WTC11 (cell line): ENCODE measurements around the gene POU3F1. TPM values are rescaled to one million over a fixed set of nuclear protein-coding genes. Genes with fewer than 3 reads are reported as not detected.

ENCODE experiments used
- ATAC-seq: fragments of 200-7000 bp; cut with Tn5 transposase; 2 replicates; pipeline ENCODE4 v1.10.0; 2021; ENCODE audit warnings: mild to moderate bottlenecking, moderate library complexity
- CTCF ChIA-PET: fragments of 300-600 bp; sonication (Branson Sonifier 250); formaldehyde crosslinking; loops from one replicate; lab custom pipeline; 2021; ENCODE audit warnings: antibody characterized with exemption; lab: Charles Lee
- POLR2A ChIA-PET: fragments of 350-600 bp; sonication (Branson Sonifier 250); formaldehyde crosslinking; loops from one replicate; lab custom pipeline; 2021; ENCODE audit warnings: antibody characterized with exemption; lab: Charles Lee
- DNase-seq: peaks from one replicate; pipeline ENCODE4 v3.0.0; 2021; ENCODE audit warnings: low spot score
- H3K27ac Mint-ChIP-seq: 2 replicates; pipeline ENCODE4 v1.8.0; 2021; ENCODE audit warnings: mixed read lengths
- H3K27me3 Mint-ChIP-seq: 2 replicates; pipeline ENCODE4 v1.8.0; 2021; ENCODE audit warnings: low read depth, mild to moderate bottlenecking, moderate library complexity, mixed read lengths
- H3K36me3 Mint-ChIP-seq: 2 replicates; pipeline ENCODE4 v1.8.0; 2021; ENCODE audit warnings: mixed read lengths
- H3K4me1 Mint-ChIP-seq: 2 replicates; pipeline ENCODE4 v1.8.0; 2022; ENCODE audit warnings: mixed read lengths
- H3K4me3 Mint-ChIP-seq: 2 replicates; pipeline ENCODE4 v1.8.0; 2021; ENCODE audit warnings: mild to moderate bottlenecking, moderate library complexity, mixed read lengths
- H3K9me3 Mint-ChIP-seq: 2 replicates; pipeline ENCODE4 v1.8.0; 2021; ENCODE audit warnings: mixed read lengths
- CBFB ChIP-seq: sonication (generic); formaldehyde crosslinking; IDR thresholded peaks from 2 replicates; pipeline ENCODE4 v1.8.1; 2022; ENCODE audit warnings: mild to moderate bottlenecking, low read depth, missing genetic modification reagents
- CREM ChIP-seq: sonication (generic); formaldehyde crosslinking; IDR thresholded peaks from 2 replicates; pipeline ENCODE4 v1.8.1; 2022; ENCODE audit warnings: mild to moderate bottlenecking, missing genetic modification reagents, moderate library complexity
- ESRRA ChIP-seq: sonication (generic); formaldehyde crosslinking; IDR thresholded peaks from 2 replicates; pipeline ENCODE4 v1.8.1; 2022; ENCODE audit warnings: mild to moderate bottlenecking, missing genetic modification reagents, borderline replicate concordance
- ETV6 ChIP-seq: sonication (generic); formaldehyde crosslinking; IDR thresholded peaks from 2 replicates; pipeline ENCODE4 v1.8.1; 2022; ENCODE audit warnings: mild to moderate bottlenecking, missing genetic modification reagents
- JUN ChIP-seq: sonication (generic); formaldehyde crosslinking; IDR thresholded peaks from 2 replicates; pipeline ENCODE4 v1.8.0; 2023; ENCODE audit warnings: mild to moderate bottlenecking, missing genetic modification reagents
- MAX ChIP-seq: sonication (generic); formaldehyde crosslinking; IDR thresholded peaks from 2 replicates; pipeline ENCODE4 v1.8.0; 2022; ENCODE audit warnings: mild to moderate bottlenecking, missing genetic modification reagents
- PRDM15 ChIP-seq: sonication (generic); formaldehyde crosslinking; IDR thresholded peaks from 2 replicates; pipeline ENCODE4 v1.8.0; 2022; ENCODE audit warnings: missing genetic modification reagents
- TCF7 ChIP-seq: sonication (generic); formaldehyde crosslinking; IDR thresholded peaks from 2 replicates; pipeline ENCODE4 v1.8.0; 2022; ENCODE audit warnings: mild to moderate bottlenecking, low read depth, missing genetic modification reagents, moderate library complexity
- ZNF121 ChIP-seq: sonication (generic); formaldehyde crosslinking; IDR thresholded peaks from 2 replicates; pipeline ENCODE4 v1.8.0; 2023; ENCODE audit warnings: missing genetic modification reagents
- ZNF425 ChIP-seq: fragments of 250-450 bp; sonication (Bioruptor Pico); conservative IDR thresholded peaks from 2 replicates; pipeline ENCODE4 v1.9.0; 2021; ENCODE audit warnings: mild to moderate bottlenecking
- ZNF512 ChIP-seq: sonication (generic); formaldehyde crosslinking; IDR thresholded peaks from 2 replicates; pipeline ENCODE4 v1.8.1; 2022; ENCODE audit warnings: missing genetic modification reagents, borderline replicate concordance
- ZNF671 ChIP-seq: fragments of 250-450 bp; sonication (Bioruptor Pico); IDR thresholded peaks from 2 replicates; pipeline ENCODE4 v1.8.0; 2021; ENCODE audit warnings: mild to moderate bottlenecking
- total RNA-seq: library from RNA; stranded (reverse); gene quantifications from 3 replicates; pipeline ENCODE4 v1.2.3, GENCODE V29; 2021
- TF ChIP-seq, protein P1 (sequence below): sonication (generic); formaldehyde crosslinking; IDR thresholded peaks from 2 replicates; pipeline ENCODE4 v1.8.0; 2022; ENCODE audit warnings: mild to moderate bottlenecking, missing genetic modification reagents
- TF ChIP-seq, protein P2 (sequence below): sonication (generic); formaldehyde crosslinking; IDR thresholded peaks from 2 replicates; pipeline ENCODE4 v1.8.1; 2023; ENCODE audit warnings: mild to moderate bottlenecking, missing genetic modification reagents, borderline replicate concordance
- TF ChIP-seq, protein P3 (sequence below): sonication (generic); formaldehyde crosslinking; IDR thresholded peaks from 2 replicates; pipeline ENCODE4 v1.8.1; 2022; ENCODE audit warnings: mild to moderate bottlenecking, missing genetic modification reagents, moderate library complexity, borderline replicate concordance
- TF ChIP-seq, protein P4 (sequence below): sonication (generic); formaldehyde crosslinking; IDR thresholded peaks from 2 replicates; pipeline ENCODE4 v1.8.0; 2023; ENCODE audit warnings: missing genetic modification reagents, mild to moderate bottlenecking, borderline replicate concordance

The POU3F1 gene
- total RNA-seq, 1 experiment from 2014 or later = 18.9 TPM

DNA sequence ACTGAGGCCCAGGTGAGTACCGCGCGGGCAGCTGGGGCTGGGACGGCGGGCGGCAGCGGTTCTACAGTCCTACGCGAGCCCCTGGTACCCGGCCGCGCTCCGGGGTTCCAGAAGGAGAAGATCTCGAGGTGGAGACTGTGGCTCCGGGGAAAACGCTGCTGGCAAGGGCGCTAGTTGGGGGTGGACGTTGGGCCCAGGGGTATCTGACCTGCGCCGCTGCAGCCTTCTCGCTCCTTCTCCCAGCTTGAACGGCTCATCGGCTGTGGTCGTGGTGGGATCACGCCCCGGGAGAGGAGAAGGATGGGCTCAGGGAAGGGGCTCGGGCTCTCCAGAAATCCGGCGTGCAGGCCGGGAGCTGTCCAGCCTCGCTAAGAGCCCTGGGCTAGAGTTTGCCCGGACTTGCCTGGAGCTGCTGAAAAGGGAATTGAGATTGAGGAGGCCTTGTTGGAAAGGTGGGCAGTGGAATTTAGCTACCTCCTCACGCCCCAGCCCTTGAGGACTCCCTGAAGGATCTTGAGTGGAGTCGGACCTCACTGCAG, 1.1 kb upstream of the POU3F1 start:
- Mint-ChIP-seq H3K4me1 (peaks cover 48% of the 10 kb centered on the region), H3K4me3 (peak overlapping the region; percentile 78), H3K9me3 (no peaks in the 10 kb centered on the region), H3K27ac (no peak overlapping the region), H3K36me3 (peaks cover 8% of the 10 kb centered on the region), H3K27me3 (peaks cover 47% of the 10 kb centered on the region)
- ChIA-PET CTCF (interaction anchor here (0.6 to 4.3 kb wide), 7 partner anchors 17 to 787 kb away, joined by 3 to 90 read pairs (median 4); no protein-coding TSS in a partner anchor), POLR2A (interaction anchor here (0.6 kb wide), 1 partner anchor 17 kb away, joined by 3 read pairs; no protein-coding TSS in a partner anchor)
- DNase-seq (peak; percentile 65), ATAC-seq (peak; percentile 35)
- TF ChIP-seq MAX (CRISPR knock-in tag) (peak; percentile 38; the same call in 1 of the 2 replicates), CBFB (CRISPR knock-in tag) (no peak), PRDM15 (CRISPR knock-in tag) (0 out of 2 replicates have a peak, but pooled peaks have one; percentile 34), ZNF121 (CRISPR knock-in tag) (no peak), ZNF671 (CRISPR knock-in tag) (no peak), CREM (CRISPR knock-in tag) (0 out of 2 replicates have a peak, but pooled peaks have one; percentile 34), ZNF425 (CRISPR knock-in tag) (no peak), JUN (CRISPR knock-in tag) (no peak), TCF7 (CRISPR knock-in tag) (no peak), ETV6 (CRISPR knock-in tag) (0 out of 2 replicates have a peak, but pooled peaks have one; percentile 28), ZNF512 (no peak), ESRRA (CRISPR knock-in tag) (0 out of 2 replicates have a peak, but pooled peaks have one; percentile 8)
- TF ChIP-seq, protein P1, sequence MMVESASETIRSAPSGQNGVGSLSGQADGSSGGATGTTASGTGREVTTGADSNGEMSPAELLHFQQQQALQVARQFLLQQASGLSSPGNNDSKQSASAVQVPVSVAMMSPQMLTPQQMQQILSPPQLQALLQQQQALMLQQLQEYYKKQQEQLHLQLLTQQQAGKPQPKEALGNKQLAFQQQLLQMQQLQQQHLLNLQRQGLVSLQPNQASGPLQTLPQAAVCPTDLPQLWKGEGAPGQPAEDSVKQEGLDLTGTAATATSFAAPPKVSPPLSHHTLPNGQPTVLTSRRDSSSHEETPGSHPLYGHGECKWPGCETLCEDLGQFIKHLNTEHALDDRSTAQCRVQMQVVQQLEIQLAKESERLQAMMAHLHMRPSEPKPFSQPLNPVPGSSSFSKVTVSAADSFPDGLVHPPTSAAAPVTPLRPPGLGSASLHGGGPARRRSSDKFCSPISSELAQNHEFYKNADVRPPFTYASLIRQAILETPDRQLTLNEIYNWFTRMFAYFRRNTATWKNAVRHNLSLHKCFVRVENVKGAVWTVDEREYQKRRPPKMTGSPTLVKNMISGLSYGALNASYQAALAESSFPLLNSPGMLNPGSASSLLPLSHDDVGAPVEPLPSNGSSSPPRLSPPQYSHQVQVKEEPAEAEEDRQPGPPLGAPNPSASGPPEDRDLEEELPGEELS (CRISPR knock-in tag) = peak; percentile 32; the same call in 1 of the 2 replicates
- TF ChIP-seq, protein P2, sequence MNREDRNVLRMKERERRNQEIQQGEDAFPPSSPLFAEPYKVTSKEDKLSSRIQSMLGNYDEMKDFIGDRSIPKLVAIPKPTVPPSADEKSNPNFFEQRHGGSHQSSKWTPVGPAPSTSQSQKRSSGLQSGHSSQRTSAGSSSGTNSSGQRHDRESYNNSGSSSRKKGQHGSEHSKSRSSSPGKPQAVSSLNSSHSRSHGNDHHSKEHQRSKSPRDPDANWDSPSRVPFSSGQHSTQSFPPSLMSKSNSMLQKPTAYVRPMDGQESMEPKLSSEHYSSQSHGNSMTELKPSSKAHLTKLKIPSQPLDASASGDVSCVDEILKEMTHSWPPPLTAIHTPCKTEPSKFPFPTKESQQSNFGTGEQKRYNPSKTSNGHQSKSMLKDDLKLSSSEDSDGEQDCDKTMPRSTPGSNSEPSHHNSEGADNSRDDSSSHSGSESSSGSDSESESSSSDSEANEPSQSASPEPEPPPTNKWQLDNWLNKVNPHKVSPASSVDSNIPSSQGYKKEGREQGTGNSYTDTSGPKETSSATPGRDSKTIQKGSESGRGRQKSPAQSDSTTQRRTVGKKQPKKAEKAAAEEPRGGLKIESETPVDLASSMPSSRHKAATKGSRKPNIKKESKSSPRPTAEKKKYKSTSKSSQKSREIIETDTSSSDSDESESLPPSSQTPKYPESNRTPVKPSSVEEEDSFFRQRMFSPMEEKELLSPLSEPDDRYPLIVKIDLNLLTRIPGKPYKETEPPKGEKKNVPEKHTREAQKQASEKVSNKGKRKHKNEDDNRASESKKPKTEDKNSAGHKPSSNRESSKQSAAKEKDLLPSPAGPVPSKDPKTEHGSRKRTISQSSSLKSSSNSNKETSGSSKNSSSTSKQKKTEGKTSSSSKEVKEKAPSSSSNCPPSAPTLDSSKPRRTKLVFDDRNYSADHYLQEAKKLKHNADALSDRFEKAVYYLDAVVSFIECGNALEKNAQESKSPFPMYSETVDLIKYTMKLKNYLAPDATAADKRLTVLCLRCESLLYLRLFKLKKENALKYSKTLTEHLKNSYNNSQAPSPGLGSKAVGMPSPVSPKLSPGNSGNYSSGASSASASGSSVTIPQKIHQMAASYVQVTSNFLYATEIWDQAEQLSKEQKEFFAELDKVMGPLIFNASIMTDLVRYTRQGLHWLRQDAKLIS (CRISPR knock-in tag) = peak; percentile 16; the same call in 1 of the 2 replicates
- TF ChIP-seq, protein P3, sequence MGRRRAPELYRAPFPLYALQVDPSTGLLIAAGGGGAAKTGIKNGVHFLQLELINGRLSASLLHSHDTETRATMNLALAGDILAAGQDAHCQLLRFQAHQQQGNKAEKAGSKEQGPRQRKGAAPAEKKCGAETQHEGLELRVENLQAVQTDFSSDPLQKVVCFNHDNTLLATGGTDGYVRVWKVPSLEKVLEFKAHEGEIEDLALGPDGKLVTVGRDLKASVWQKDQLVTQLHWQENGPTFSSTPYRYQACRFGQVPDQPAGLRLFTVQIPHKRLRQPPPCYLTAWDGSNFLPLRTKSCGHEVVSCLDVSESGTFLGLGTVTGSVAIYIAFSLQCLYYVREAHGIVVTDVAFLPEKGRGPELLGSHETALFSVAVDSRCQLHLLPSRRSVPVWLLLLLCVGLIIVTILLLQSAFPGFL (CRISPR knock-in tag) = peak; percentile 31; the same call in 1 of the 2 replicates
- TF ChIP-seq, protein P4, sequence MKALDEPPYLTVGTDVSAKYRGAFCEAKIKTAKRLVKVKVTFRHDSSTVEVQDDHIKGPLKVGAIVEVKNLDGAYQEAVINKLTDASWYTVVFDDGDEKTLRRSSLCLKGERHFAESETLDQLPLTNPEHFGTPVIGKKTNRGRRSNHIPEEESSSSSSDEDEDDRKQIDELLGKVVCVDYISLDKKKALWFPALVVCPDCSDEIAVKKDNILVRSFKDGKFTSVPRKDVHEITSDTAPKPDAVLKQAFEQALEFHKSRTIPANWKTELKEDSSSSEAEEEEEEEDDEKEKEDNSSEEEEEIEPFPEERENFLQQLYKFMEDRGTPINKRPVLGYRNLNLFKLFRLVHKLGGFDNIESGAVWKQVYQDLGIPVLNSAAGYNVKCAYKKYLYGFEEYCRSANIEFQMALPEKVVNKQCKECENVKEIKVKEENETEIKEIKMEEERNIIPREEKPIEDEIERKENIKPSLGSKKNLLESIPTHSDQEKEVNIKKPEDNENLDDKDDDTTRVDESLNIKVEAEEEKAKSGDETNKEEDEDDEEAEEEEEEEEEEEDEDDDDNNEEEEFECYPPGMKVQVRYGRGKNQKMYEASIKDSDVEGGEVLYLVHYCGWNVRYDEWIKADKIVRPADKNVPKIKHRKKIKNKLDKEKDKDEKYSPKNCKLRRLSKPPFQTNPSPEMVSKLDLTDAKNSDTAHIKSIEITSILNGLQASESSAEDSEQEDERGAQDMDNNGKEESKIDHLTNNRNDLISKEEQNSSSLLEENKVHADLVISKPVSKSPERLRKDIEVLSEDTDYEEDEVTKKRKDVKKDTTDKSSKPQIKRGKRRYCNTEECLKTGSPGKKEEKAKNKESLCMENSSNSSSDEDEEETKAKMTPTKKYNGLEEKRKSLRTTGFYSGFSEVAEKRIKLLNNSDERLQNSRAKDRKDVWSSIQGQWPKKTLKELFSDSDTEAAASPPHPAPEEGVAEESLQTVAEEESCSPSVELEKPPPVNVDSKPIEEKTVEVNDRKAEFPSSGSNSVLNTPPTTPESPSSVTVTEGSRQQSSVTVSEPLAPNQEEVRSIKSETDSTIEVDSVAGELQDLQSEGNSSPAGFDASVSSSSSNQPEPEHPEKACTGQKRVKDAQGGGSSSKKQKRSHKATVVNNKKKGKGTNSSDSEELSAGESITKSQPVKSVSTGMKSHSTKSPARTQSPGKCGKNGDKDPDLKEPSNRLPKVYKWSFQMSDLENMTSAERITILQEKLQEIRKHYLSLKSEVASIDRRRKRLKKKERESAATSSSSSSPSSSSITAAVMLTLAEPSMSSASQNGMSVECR = no peak; the same call in 1 of the 2 replicates
